ENCODE measurements around the gene GMDS. TPM values are rescaled to one million over a fixed set of nuclear protein-coding genes. Genes with fewer than 3 reads are reported as not detected.

The GMDS gene
- total and polyA plus RNA-seq, 2 of the 13 experiments (the other 11 are each of a cell fraction or from before 2014, with no cell fraction given) = 64.4 to 112 TPM

DNA sequence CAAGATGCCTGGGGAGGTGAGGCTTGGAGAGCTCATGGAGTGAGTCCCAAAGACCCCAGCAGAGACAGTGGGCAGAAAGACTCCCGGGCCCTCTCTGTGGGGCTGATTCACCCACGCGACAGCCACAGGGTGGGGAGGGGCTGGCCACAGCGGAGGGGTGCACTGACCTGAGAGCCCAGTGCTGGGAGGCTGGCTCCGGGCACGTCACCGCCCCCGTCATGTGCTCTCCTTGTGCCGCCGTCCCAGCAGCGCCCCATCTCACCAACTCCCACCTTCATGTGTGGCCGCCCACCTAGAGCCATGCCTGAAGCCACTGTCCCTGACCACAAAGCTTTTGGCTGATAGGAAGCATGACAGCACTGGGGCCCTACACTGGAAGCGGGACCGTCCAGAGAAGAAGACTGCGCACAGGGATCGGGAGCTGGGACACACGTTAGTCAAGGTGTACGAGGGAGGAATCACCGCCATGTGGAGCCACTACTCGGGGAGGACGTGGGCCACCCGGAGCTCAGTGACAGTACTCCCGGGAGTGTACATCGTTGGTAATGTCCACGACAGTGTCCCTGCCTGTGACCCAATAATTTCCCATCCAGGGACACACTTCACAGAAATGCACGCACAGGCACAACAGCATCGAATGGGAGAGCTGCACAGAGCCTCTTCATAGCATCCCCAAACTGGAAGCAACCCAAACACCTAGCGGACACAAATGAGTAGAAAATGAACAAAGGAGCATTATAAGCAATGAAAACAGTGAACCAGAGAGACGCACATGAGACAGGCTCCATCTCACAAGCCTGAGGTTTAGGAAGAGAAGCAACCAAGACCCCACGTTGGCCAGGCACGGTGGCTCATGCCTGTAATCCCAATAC, 664.0 kb downstream of the GMDS start:
- POLR2A ChIA-PET = no interaction called here
- Histone ChIP-seq H4K20me1 (ENCODE audit: insufficient read depth, low read length) (no peaks in the 10 kb centered on the region), H3K4me2 (ENCODE audit: low read depth, low read length) (no peak overlapping the region), H3K4me3 (replicated peaks in 1 of 3; ENCODE audit: insufficient read depth in 1 of 3, low read depth in 2 of 3, low read length in 3 of 3) (no peak overlapping the region), H3K27ac (ENCODE audit: extremely low read length, insufficient read depth, low read length) (no peak overlapping the region), H3K9ac (ENCODE audit: insufficient read depth, low read depth, low read length) (no peak overlapping the region), H2AFZ (ENCODE audit: low read length) (no peak overlapping the region), H3K9me3 (ENCODE audit: low read length) (no peaks in the 10 kb centered on the region), H3K27me3 (ENCODE audit: control insufficient read depth in 1 of 2, insufficient read depth in 2 of 2, low read length in 2 of 2) (peaks cover 4 to 40% of the 10 kb centered on the region in 2 experiments; a peak in 4 of 5 replicates), H3K36me3 (replicated peaks in 1 of 2; ENCODE audit: control insufficient read depth in 1 of 2, insufficient read depth in 2 of 2, low read length in 2 of 2) (no peaks in the 10 kb centered on the region), H3K79me2 (ENCODE audit: insufficient read depth, low read length) (no peaks in the 10 kb centered on the region), H3K4me1 (ENCODE audit: insufficient read depth, low read length) (peaks cover 2% of the 10 kb centered on the region)
- WGBS (ENCODE audit: low lambda C conversion rate) = 81% methylated on average over 30 of the region's 31 CpGs
- intact Hi-C loops (cut with micrococcal nuclease; ENCODE audit: unreplicated experiment) = no loop called here
- DNase-seq (ENCODE audit: low spot score) (no peak), FAIRE-seq (no peak), ATAC-seq (no peak; the same call in 2 of the 3 replicates)
- in situ Hi-C loops (cut with HindIII; ENCODE audit: extremely low pct_ligation_motif_present, low pct_unique_long_range_greater_than_20kb) = no loop called here
- CTCF ChIA-PET (ENCODE audit: low intra/inter-chr PET ratio, low total read pairs) = no interaction called here
- BruUV-seq (replicated peaks) = no TSS peak
- TF ChIP-seq ZNF468 (CRISPR knock-in tag; IDR thresholded peaks at IDR 0.05) (no peak), ATF1 (CRISPR knock-in tag; IDR thresholded peaks at IDR 0.05) (no peak), ZNF839 (CRISPR knock-in tag; IDR thresholded peaks at IDR 0.05; ENCODE audit: borderline replicate concordance) (no peak), MYNN (CRISPR knock-in tag; IDR thresholded peaks at IDR 0.05; ENCODE audit: low read depth) (no peak), SATB2 (CRISPR knock-in tag; IDR thresholded peaks at IDR 0.05) (no peak), TBX3 (IDR thresholded peaks at IDR 0.05; ENCODE audit: borderline replicate concordance) (no peak), RFX5 (IDR thresholded peaks at IDR 0.05; ENCODE audit: low read depth, low read length) (no peak), POLR2A (IDR thresholded peaks at IDR 0.05; ENCODE audit: insufficient read depth in 1 of 2, low read depth in 2 of 2, low read length in 2 of 2) (no peak), SRSF1 (optimal IDR thresholded peaks at IDR 0.05; ENCODE audit: low read depth, low read length) (no peak), FOXM1 (CRISPR knock-in tag; IDR thresholded peaks at IDR 0.05) (no peak)
- TF ChIP-seq, protein P1, sequence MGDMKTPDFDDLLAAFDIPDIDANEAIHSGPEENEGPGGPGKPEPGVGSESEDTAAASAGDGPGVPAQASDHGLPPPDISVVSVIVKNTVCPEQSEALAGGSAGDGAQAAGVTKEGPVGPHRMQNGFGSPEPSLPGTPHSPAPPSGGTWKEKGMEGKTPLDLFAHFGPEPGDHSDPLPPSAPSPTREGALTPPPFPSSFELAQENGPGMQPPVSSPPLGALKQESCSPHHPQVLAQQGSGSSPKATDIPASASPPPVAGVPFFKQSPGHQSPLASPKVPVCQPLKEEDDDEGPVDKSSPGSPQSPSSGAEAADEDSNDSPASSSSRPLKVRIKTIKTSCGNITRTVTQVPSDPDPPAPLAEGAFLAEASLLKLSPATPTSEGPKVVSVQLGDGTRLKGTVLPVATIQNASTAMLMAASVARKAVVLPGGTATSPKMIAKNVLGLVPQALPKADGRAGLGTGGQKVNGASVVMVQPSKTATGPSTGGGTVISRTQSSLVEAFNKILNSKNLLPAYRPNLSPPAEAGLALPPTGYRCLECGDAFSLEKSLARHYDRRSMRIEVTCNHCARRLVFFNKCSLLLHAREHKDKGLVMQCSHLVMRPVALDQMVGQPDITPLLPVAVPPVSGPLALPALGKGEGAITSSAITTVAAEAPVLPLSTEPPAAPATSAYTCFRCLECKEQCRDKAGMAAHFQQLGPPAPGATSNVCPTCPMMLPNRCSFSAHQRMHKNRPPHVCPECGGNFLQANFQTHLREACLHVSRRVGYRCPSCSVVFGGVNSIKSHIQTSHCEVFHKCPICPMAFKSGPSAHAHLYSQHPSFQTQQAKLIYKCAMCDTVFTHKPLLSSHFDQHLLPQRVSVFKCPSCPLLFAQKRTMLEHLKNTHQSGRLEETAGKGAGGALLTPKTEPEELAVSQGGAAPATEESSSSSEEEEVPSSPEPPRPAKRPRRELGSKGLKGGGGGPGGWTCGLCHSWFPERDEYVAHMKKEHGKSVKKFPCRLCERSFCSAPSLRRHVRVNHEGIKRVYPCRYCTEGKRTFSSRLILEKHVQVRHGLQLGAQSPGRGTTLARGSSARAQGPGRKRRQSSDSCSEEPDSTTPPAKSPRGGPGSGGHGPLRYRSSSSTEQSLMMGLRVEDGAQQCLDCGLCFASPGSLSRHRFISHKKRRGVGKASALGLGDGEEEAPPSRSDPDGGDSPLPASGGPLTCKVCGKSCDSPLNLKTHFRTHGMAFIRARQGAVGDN (CRISPR knock-in tag; IDR thresholded peaks at IDR 0.05) = no peak
- TF ChIP-seq, protein P2, sequence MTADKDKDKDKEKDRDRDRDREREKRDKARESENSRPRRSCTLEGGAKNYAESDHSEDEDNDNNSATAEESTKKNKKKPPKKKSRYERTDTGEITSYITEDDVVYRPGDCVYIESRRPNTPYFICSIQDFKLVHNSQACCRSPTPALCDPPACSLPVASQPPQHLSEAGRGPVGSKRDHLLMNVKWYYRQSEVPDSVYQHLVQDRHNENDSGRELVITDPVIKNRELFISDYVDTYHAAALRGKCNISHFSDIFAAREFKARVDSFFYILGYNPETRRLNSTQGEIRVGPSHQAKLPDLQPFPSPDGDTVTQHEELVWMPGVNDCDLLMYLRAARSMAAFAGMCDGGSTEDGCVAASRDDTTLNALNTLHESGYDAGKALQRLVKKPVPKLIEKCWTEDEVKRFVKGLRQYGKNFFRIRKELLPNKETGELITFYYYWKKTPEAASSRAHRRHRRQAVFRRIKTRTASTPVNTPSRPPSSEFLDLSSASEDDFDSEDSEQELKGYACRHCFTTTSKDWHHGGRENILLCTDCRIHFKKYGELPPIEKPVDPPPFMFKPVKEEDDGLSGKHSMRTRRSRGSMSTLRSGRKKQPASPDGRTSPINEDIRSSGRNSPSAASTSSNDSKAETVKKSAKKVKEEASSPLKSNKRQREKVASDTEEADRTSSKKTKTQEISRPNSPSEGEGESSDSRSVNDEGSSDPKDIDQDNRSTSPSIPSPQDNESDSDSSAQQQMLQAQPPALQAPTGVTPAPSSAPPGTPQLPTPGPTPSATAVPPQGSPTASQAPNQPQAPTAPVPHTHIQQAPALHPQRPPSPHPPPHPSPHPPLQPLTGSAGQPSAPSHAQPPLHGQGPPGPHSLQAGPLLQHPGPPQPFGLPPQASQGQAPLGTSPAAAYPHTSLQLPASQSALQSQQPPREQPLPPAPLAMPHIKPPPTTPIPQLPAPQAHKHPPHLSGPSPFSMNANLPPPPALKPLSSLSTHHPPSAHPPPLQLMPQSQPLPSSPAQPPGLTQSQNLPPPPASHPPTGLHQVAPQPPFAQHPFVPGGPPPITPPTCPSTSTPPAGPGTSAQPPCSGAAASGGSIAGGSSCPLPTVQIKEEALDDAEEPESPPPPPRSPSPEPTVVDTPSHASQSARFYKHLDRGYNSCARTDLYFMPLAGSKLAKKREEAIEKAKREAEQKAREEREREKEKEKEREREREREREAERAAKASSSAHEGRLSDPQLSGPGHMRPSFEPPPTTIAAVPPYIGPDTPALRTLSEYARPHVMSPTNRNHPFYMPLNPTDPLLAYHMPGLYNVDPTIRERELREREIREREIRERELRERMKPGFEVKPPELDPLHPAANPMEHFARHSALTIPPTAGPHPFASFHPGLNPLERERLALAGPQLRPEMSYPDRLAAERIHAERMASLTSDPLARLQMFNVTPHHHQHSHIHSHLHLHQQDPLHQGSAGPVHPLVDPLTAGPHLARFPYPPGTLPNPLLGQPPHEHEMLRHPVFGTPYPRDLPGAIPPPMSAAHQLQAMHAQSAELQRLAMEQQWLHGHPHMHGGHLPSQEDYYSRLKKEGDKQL (CRISPR knock-in tag; IDR thresholded peaks at IDR 0.05; ENCODE audit: low read depth) = no peak
- TF ChIP-seq, protein P3, sequence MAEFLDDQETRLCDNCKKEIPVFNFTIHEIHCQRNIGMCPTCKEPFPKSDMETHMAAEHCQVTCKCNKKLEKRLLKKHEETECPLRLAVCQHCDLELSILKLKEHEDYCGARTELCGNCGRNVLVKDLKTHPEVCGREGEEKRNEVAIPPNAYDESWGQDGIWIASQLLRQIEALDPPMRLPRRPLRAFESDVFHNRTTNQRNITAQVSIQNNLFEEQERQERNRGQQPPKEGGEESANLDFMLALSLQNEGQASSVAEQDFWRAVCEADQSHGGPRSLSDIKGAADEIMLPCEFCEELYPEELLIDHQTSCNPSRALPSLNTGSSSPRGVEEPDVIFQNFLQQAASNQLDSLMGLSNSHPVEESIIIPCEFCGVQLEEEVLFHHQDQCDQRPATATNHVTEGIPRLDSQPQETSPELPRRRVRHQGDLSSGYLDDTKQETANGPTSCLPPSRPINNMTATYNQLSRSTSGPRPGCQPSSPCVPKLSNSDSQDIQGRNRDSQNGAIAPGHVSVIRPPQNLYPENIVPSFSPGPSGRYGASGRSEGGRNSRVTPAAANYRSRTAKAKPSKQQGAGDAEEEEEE (CRISPR knock-in tag; IDR thresholded peaks at IDR 0.05; ENCODE audit: borderline replicate concordance) = no peak
